Peyer's patch (tissue), 4 donors: ENCODE data around the gene SLC25A21. TPM values are rescaled to one million over a fixed set of nuclear protein-coding genes. Genes with fewer than 3 reads are reported as not detected.

ENCODE experiments used
- DNase-seq, 3 donors: peaks; one replicate each; pipeline ENCODE4 v3.0.0-alpha.2; 2017 to 2019
- H3K27ac ChIP-seq, 4 donors: fragments of 200-600 bp; sonication (generic); one replicate each; pipeline ENCODE4 v1.5.1; 2016 to 2019
- H3K27me3 ChIP-seq, 2 donors: fragments of 200-600 bp; sonication (generic); one replicate each; pipeline ENCODE4 v1.5.1; 2019
- H3K36me3 ChIP-seq, 3 donors: fragments of 200-600 bp; sonication (generic); one replicate each; pipeline ENCODE4 v1.5.1; 2016 to 2019
- H3K4me1 ChIP-seq, 4 donors: fragments of 200-600 bp; sonication (generic); one replicate each; pipeline ENCODE4 v1.5.1; 2016 to 2019
- H3K4me3 ChIP-seq, 4 donors: fragments of 200-600 bp; sonication (generic); 1 replicate in 3 of 4; 2 replicates in 1 of 4; pipeline ENCODE4 v1.5.1; 2016 to 2019; ENCODE audit warnings: mild to moderate bottlenecking in 1 of 4
- H3K9me3 ChIP-seq, 4 donors: fragments of 200-600 bp; sonication (generic); one replicate each; pipeline ENCODE4 v1.5.1; 2016 to 2019; ENCODE audit warnings: mild to moderate bottlenecking in 1 of 4
- CTCF ChIP-seq, 6 experiments: fragments of 450-650 bp in 4 of 6; fragments of 200-600 bp in 2 of 6; sonication (generic) in 1 of 6; IDR thresholded peaks; one replicate each; pipeline ENCODE4 v1.5.1; 2017 to 2019; ENCODE audit warnings: antibody characterized with exemption in 6 of 6, mild to moderate bottlenecking in 3 of 6, moderate library complexity in 1 of 6
- POLR2A ChIP-seq, 2 donors: fragments of 450-650 bp; IDR thresholded peaks; one replicate each; pipeline ENCODE4 v1.5.1; 2017; ENCODE audit warnings: antibody characterized with exemption in 2 of 2, mild to moderate bottlenecking in 2 of 2, moderate library complexity in 2 of 2
- total RNA-seq, 4 donors: library from RNA; depleted of rRNA; stranded (reverse); fragments of >200 nt; gene quantifications; one replicate each; pipeline ENCODE4 v1.1.0, GENCODE V29; 2016

SLC25A21 gene
- total RNA-seq, 4 donors from 2014 or later, result 0.70 to 1.6 TPM; not detected in 2

GRCh38 chr14:36682338-36682737 lies 490.1 kb downstream of the SLC25A21 start:
- DNase-seq, result no peak
- no peaks in the 10 kb centered on the region for H3K9me3 ChIP-seq
- H3K27ac ChIP-seq, result no peak overlapping the region
- no peak overlapping the region for H3K4me3 ChIP-seq
- H3K4me1 ChIP-seq, result no peaks in the 10 kb centered on the region
- no peaks in the 10 kb centered on the region for H3K27me3 ChIP-seq
- H3K36me3 ChIP-seq, result no peaks in the 10 kb centered on the region
- TF ChIP-seq CTCF (IDR thresholded peaks at IDR 0.05) (no peak), POLR2A (IDR thresholded peaks at IDR 0.05) (no peak)

- no peak overlapping the region for H3K27ac ChIP-seq
- no peak overlapping the region for H3K4me3 ChIP-seq
- DNase-seq, result no peak
- no peaks in the 10 kb centered on the region for H3K4me1 ChIP-seq
- no peaks in the 10 kb centered on the region for H3K9me3 ChIP-seq
- no peaks in the 10 kb centered on the region for H3K36me3 ChIP-seq
- TF ChIP-seq CTCF (IDR thresholded peaks at IDR 0.05) (no peak), POLR2A (IDR thresholded peaks at IDR 0.05) (no peak)
- no peaks in the 10 kb centered on the region for H3K27me3 ChIP-seq
These were observed 496.2 kb downstream of the SLC25A21 start for GRCh38 chr14:36676236-36676635.

GRCh38 chr14:36675581-36675980 lies 496.8 kb downstream of the SLC25A21 start:
- no peak for DNase-seq
- Histone ChIP-seq H3K4me3 (no peak overlapping the region), H3K27ac (no peak overlapping the region), H3K4me1 (no peaks in the 10 kb centered on the region), H3K9me3 (no peaks in the 10 kb centered on the region), H3K27me3 (no peaks in the 10 kb centered on the region), H3K36me3 (no peaks in the 10 kb centered on the region)
- TF ChIP-seq CTCF (IDR thresholded peaks at IDR 0.05) (no peak), POLR2A (IDR thresholded peaks at IDR 0.05) (no peak)

GRCh38 chr14:36674659-36675058 lies 497.7 kb downstream of the SLC25A21 start:
- H3K4me1 ChIP-seq, result no peaks in the 10 kb centered on the region
- H3K36me3 ChIP-seq, result no peaks in the 10 kb centered on the region
- TF ChIP-seq CTCF (IDR thresholded peaks at IDR 0.05) (no peak), POLR2A (IDR thresholded peaks at IDR 0.05) (no peak)
- no peaks in the 10 kb centered on the region for H3K27me3 ChIP-seq
- DNase-seq, result no peak
- H3K4me3 ChIP-seq, result no peak overlapping the region
- no peaks in the 10 kb centered on the region for H3K9me3 ChIP-seq
- H3K27ac ChIP-seq, result no peak overlapping the region

GRCh38 chr14:36672095-36672494 lies 500.3 kb downstream of the SLC25A21 start:
- H3K27ac ChIP-seq, result no peak overlapping the region
- TF ChIP-seq CTCF (IDR thresholded peaks at IDR 0.05), result no peak
- no peak for TF ChIP-seq POLR2A (IDR thresholded peaks at IDR 0.05)
- H3K36me3 ChIP-seq, result no peaks in the 10 kb centered on the region
- H3K27me3 ChIP-seq, result peaks cover 0 to 2% of the 10 kb centered on the region in 2 donors
- no peak overlapping the region for H3K4me3 ChIP-seq
- DNase-seq, result no peak
- H3K4me1 ChIP-seq, result no peaks in the 10 kb centered on the region
- H3K9me3 ChIP-seq, result no peaks in the 10 kb centered on the region

GRCh38 chr14:36671149-36671548 lies 501.3 kb downstream of the SLC25A21 start:
- Histone ChIP-seq H3K36me3 (no peaks in the 10 kb centered on the region), H3K27me3 (peaks cover 0 to 12% of the 10 kb centered on the region in 2 donors), H3K27ac (no peak overlapping the region), H3K9me3 (no peaks in the 10 kb centered on the region), H3K4me1 (peaks cover 0 to 9% (median 0%) of the 10 kb centered on the region in 4 donors), H3K4me3 (no peak overlapping the region)
- DNase-seq, result no peak
- TF ChIP-seq CTCF (IDR thresholded peaks at IDR 0.05) (no peak), POLR2A (IDR thresholded peaks at IDR 0.05) (no peak)
